Breast epithelium (tissue), 4 donors: ENCODE measurements around the gene SLC28A1. TPM values are rescaled to one million over a fixed set of nuclear protein-coding genes. Genes with fewer than 3 reads are reported as not detected.

ENCODE experiments used
- DNase-seq, 2 donors: peaks; one replicate each; pipeline ENCODE4 v3.0.0-alpha.2; 2019; ENCODE audit warnings: low spot score in 2 of 2
- H3K27ac ChIP-seq, 2 donors: fragments of 200-600 bp; sonication (generic) in 1 of 2; one replicate each; pipeline ENCODE4 v1.5.1; 2016 to 2019; ENCODE audit warnings: mild to moderate bottlenecking in 1 of 2
- H3K27me3 ChIP-seq, 2 donors: fragments of 200-600 bp; sonication (generic) in 1 of 2; one replicate each; pipeline versions ENCODE4 v1.5.1 to v1.6.0; 2017 to 2019; ENCODE audit warnings: control low read depth in 1 of 2, mild to moderate bottlenecking in 1 of 2
- H3K36me3 ChIP-seq: fragments of 200-600 bp; one replicate; pipeline ENCODE4 v1.5.1; 2019
- H3K4me1 ChIP-seq, 2 donors: fragments of 200-600 bp; sonication (generic); one replicate each; pipeline ENCODE4 v1.5.1; 2016 to 2019; ENCODE audit warnings: control low read depth in 1 of 2
- H3K4me3 ChIP-seq, 3 donors: fragments of 200-600 bp; sonication (generic); 1 replicate in 2 of 3; 2 replicates in 1 of 3; pipeline ENCODE4 v1.5.1; 2016 to 2019; ENCODE audit warnings: mild to moderate bottlenecking in 3 of 3, moderate library complexity in 2 of 3
- H3K9me3 ChIP-seq, 2 donors: fragments of 200-600 bp; sonication (generic) in 1 of 2; one replicate each; pipeline ENCODE4 v1.5.1; 2016 to 2019; ENCODE audit warnings: control low read depth in 1 of 2
- CTCF ChIP-seq, 3 donors: fragments of 450-650 bp; IDR thresholded peaks; one replicate each; pipeline ENCODE4 v1.5.1; 2016 to 2017; ENCODE audit warnings: antibody characterized with exemption in 3 of 3, mild to moderate bottlenecking in 3 of 3, moderate library complexity in 3 of 3
- POLR2A ChIP-seq: fragments of 450-650 bp; IDR thresholded peaks from one replicate; pipeline ENCODE4 v1.6.1; 2016; ENCODE audit warnings: antibody characterized with exemption, mild to moderate bottlenecking, moderate library complexity
- POLR2AphosphoS5 ChIP-seq, 3 donors: sonication (generic); formaldehyde crosslinking; IDR thresholded peaks; one replicate each; pipeline ENCODE4 v1.6.1; 2017; ENCODE audit warnings: antibody characterized with exemption in 3 of 3
- intact Hi-C: fragments of 100-400 bp; cut with DNase I; formaldehyde crosslinking; loops from one replicate; pipeline ENCODE4 v1.15.1; 2023; ENCODE audit warnings: low total_unique reads
- total RNA-seq, 3 donors: library from RNA; depleted of rRNA; stranded (reverse); fragments of >200 nt; gene quantifications; one replicate each; pipeline ENCODE4 v1.1.0, GENCODE V29; 2016

SLC28A1 gene
- total RNA-seq: under 1 TPM in 1 of 3 donors, not detected in 2; 0.59 TPM

GRCh38 chr15:84883916-84884781 is at the start of gene SLC28A1:
TSS of gene SLC28A1 (plus strand) at chr15:84884662. CDS start at chr15:84887761, 3,099 bp downstream.
- Histone ChIP-seq H3K4me1 (no peaks in the 10 kb centered on the region), H3K4me3 (no peak within 1 kb of the TSS), H3K27ac (no peak within 1 kb of the TSS), H3K36me3 (no peaks in the 10 kb centered on the region), H3K9me3 (no peaks in the 10 kb centered on the region), H3K27me3 (no peaks in the 10 kb centered on the region)
- TF ChIP-seq POLR2A (no peak), POLR2AphosphoS5 (IDR thresholded peaks at IDR 0.05) (no peak), CTCF (IDR thresholded peaks at IDR 0.05) (no peak)
- no peak for DNase-seq
- intact Hi-C loops: no loop called here

GRCh38 chr15:84834969-84835368 is 49.5 kb upstream of the SLC28A1 start:
- TF ChIP-seq CTCF (IDR thresholded peaks at IDR 0.05) (no peak), POLR2A (no peak), POLR2AphosphoS5 (IDR thresholded peaks at IDR 0.05) (no peak)
- intact Hi-C loops: no loop called here
- Histone ChIP-seq H3K27ac (no peak overlapping the region), H3K36me3 (no peaks in the 10 kb centered on the region), H3K27me3 (no peaks in the 10 kb centered on the region), H3K4me1 (no peaks in the 10 kb centered on the region), H3K9me3 (no peaks in the 10 kb centered on the region), H3K4me3 (no peak overlapping the region)
- DNase-seq: no peak

- intact Hi-C loops: no loop called here
- no peak for TF ChIP-seq POLR2AphosphoS5 (IDR thresholded peaks at IDR 0.05)
- no peak for TF ChIP-seq CTCF (IDR thresholded peaks at IDR 0.05)
- no peak for TF ChIP-seq POLR2A
- no peak overlapping the region for H3K27ac ChIP-seq
- H3K4me3 ChIP-seq: no peak overlapping the region
- H3K9me3 ChIP-seq: no peaks in the 10 kb centered on the region
- no peaks in the 10 kb centered on the region for H3K4me1 ChIP-seq
- H3K36me3 ChIP-seq: no peaks in the 10 kb centered on the region
- DNase-seq: no peak
- no peaks in the 10 kb centered on the region for H3K27me3 ChIP-seq
These were observed 48.7 kb upstream of the SLC28A1 start for GRCh38 chr15:84835661-84836337.

- no peaks in the 10 kb centered on the region for H3K36me3 ChIP-seq
- TF ChIP-seq POLR2A: no peak
- no peak for TF ChIP-seq POLR2AphosphoS5 (IDR thresholded peaks at IDR 0.05)
- TF ChIP-seq CTCF (IDR thresholded peaks at IDR 0.05): no peak
- H3K9me3 ChIP-seq: no peaks in the 10 kb centered on the region
- H3K27me3 ChIP-seq: no peaks in the 10 kb centered on the region
- no peak overlapping the region for H3K27ac ChIP-seq
- H3K4me1 ChIP-seq: no peaks in the 10 kb centered on the region
- intact Hi-C loops: no loop called here
- no peak for DNase-seq
- no peak overlapping the region for H3K4me3 ChIP-seq
These were observed 47.6 kb upstream of the SLC28A1 start for GRCh38 chr15:84836844-84837243.

- H3K36me3 ChIP-seq: no peaks in the 10 kb centered on the region
- no peaks in the 10 kb centered on the region for H3K27me3 ChIP-seq
- no peak for DNase-seq
- H3K4me1 ChIP-seq: no peaks in the 10 kb centered on the region
- H3K4me3 ChIP-seq: no peak overlapping the region
- intact Hi-C loops: no loop called here
- H3K9me3 ChIP-seq: no peaks in the 10 kb centered on the region
- TF ChIP-seq CTCF (IDR thresholded peaks at IDR 0.05) (no peak), POLR2A (no peak), POLR2AphosphoS5 (IDR thresholded peaks at IDR 0.05) (no peak)
- no peak overlapping the region for H3K27ac ChIP-seq
These were observed 44.7 kb upstream of the SLC28A1 start for GRCh38 chr15:84839714-84840113.
